Superior temporal gyrus (tissue), 1 donor: ENCODE results near the gene HEMK1.

ENCODE experiments used
- DNase-seq: peaks from one replicate; pipeline ENCODE4 v3.0.0-alpha.2; 2016; ENCODE audit errors: extremely low spot score

Gene HEMK1, protein sequence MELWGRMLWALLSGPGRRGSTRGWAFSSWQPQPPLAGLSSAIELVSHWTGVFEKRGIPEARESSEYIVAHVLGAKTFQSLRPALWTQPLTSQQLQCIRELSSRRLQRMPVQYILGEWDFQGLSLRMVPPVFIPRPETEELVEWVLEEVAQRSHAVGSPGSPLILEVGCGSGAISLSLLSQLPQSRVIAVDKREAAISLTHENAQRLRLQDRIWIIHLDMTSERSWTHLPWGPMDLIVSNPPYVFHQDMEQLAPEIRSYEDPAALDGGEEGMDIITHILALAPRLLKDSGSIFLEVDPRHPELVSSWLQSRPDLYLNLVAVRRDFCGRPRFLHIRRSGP

DNA sequence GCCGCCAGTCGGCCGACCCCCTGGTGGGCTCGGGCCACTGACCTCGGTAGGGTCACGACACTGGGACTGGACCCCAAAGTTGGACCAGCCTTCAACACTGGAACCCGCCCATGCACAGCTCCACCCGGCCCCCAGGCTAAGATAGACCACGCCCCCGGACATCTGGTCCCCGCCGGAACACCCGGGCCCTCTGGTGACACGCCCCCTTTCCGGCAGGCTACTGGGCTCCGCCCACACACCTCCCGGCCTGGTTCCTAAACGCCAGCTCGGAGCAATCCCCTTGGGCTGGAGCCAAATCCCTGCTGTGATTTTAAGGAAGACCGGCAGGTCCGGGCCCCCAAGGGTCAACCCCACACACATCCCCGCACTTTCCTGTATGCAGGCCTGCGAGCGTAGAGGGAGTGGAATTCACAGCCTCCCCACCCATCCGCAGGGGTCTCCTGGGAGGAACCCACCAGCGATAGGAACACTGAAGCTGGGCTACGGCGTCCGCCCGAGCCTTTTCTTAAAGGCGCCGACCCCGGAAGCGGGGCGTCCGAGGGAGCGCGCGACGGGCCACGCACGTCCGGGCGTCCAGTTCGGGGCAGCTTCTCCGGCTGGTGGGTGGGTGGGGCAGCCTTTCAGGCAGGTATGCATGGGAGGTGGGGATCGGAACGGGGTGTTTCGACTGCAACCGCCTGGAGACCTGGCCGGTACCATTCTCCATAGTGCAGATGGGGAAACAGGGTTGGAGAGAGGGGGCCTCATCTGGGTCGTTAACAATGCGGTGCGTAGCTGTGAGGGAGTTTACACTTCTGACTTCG, at the start of gene HEMK1:
TSS of gene HEMK1 (plus strand) at position 576 of the 803 bp plus-strand sequence. CDS start 1,583 bp downstream, outside the sequence.
- peak; percentile 94 for DNase-seq

DNA sequence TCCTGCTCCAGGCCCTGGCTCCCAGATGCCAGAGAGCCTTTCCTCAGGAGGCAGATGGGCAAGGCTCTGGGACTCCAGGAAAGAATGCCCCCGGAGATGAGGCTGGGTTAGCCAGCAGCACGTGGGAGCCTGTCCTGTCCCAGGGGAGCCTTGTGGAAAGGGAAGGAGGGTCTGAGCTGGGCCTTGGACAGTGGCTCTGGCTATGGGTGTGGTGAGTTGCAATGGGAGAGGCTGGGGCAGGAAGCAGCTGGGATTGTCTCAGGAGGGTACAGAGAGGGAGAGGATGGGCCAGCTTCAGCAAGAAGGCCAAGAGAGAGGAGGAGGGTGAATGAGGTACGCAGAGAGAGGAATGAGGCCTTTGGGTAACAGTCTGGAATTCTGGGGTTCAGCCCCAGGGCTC, 48.5 kb upstream of the HEMK1 start:
- no peak for DNase-seq

DNA sequence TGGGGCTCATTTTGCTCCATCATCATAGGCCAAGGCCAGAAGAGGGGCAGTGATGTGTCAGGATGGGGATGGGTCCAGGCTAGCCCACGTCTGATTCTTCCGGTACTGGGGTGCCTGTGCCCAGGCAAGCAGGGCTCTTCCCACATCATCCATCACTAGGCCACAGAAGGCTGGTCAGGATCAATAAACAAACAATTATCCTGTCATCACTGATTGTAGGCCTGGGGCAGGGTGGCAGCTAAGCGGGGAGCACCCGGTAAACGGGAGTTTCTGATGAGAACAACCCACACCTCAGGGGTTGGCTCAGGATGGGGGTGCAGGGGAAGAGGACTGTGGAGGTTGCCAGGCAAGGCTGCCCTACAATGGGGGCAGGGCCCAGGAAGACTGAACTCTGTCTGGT, 47.8 kb upstream of the HEMK1 start:
- no peak for DNase-seq

DNA sequence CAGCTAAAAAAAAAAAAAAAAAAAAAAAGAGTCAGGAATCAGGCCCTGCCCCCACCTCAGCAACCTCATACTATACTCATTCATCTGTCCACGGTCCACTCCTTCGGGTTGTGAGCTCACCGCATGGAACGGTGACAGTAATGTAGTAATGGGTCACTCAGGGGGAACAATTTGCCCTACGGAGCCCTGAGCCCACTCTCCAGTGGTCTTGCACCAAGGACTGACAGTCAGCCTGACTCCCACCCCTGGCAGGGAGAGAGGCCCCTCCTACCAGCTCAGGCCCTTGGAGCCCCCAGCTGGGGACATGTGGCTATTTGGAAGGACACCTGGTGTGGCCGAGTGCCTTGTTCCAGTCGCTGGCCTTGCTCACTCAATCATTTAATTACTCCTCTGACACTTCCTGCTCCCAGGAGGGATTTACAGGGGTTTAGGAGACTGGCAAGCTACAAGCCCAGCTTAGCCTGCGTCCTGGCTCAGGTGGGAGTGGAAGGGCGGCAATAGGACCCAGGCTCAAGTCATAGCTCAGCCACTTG, 46.0 kb upstream of the HEMK1 start:
- DNase-seq: no peak

DNA sequence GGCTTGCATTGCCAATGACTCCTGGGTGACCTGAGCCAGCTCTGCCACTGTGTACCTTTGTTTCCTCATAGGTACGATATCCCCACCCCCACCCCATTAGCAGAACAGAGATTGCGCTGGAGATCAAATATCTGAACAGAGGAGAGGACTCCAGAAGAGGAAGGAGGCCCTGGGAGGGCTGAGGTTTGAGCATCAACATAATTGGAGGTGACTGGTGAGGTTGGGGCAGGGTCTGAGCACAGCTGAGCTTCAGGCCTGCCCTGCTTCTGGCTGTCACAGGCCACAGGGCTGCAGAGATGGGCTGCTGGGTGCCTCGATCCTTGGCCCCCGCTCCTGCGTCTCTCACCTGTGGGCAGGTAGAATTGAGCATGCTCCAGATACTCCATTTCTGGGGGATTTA, 44.6 kb upstream of the HEMK1 start:
- no peak for DNase-seq

DNA sequence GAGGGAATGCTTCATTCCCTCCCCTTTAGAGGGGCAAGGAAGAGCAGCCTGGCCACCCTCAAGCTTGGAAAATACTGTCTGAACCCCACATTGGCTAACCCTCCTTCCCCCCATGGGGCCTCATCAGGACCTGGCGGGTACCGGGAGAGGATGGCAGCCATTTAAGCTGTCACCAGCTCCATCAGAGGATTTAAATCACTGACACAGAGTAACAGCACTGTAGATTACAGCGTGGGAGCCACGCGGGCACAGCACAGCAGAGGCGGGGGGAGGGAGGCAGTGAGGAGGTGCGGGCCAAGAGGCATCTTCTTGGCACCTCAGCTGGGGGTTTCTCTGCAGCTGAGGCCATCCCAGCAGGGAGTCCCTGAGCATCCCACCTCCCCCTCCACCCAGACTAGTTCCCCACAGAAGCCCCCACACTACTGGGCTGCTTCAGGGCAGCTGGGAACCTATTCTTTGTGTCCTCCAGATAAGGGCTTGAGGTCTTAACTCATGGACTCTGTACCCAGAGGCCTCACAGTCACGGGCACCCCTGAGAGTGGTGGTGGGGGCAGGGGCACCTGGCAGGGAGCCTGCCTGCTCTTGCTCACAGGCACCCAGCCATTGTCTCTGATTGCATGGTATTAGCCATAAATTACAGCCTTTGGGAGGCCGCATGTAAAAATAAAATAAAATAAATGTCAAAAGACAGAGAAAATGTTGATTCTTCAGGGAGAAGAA, 44.0 kb upstream of the HEMK1 start:
- no peak for DNase-seq

DNA sequence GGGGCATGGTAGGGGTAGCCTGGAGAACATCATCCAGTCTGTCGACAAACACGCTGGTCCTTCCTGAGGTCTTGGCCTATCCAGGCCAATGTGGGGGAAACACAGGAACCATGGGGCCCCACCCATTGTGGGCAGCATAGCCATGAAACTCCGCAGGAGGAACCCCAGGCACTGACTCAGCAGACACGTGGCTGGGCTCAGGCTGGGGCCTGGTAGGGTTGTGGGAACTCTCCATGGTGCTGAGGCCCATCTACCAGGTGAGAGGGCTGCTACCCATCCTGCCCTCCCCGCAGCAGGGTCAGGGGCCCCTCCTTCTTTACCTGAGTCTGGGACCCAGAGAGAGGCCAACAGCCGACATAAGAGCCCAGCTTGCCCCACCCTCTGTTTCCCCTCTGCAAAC, 43.3 kb upstream of the HEMK1 start:
- no peak for DNase-seq

DNA sequence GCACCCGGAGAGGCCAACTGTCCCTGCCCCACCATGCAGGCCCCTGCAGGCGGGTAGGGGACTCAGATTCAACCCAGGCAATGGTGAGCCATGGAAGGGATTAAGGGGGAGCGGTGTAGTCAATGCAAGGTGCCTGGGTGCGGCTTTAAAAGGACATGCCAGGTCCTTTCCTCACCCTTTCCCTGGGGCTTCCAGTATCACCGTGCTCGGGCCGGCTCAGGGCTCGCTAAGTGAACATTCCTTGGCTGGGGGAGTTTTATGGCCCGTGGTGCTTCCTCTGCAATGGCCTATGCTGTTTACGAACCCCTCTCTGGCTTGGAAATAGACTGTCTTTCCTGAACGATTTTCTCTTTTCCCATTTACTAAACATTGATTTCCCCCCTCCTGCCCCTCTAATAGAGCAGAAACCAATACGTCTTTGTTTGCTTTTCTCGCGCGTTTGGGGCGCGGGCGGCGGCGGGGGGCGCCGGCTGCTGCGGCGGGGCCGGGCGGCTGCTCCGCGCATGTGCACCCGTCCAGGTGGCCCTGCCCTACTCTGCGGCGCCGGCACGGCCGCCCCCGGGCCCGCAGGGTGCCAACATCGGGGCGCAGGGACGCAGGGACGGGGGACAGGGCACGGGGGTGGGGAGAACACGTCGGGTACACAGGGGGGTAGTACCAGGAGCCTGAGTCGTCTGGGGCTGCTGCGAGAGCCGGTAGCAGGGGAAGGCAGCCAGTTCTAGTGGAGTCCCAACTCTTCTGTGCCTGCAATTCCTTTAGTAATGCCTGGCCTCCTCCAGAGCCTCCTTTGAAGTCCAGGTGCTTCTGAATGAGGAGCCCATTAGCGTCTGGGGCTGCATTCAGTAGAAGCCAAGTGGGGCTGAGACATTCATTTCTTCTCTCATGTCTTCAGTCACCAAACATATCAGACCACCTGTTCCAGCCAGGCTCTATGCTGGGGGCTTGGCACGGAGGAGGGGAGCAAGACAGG, 39.0 kb upstream of the HEMK1 start:
- DNase-seq: no peak

DNA sequence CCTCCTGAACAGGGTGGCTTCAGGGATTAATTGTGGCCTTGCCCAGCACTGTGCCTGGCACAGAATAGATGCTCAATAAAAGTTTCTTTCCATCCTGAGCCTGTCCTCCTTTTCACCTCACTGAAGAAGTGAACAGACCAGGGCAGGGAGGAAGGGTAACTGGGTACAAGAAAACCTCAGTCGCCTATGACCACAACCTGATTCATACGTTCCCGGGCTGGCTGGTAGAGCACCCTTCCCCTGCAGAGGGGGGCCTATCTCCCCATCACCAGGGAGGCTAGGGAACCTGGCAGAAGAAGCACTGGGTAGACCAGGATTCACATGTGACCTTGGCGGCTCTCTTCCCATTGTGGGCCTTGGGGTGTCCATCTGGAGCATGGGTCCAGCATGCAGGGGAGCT, 38.1 kb upstream of the HEMK1 start:
- no peak for DNase-seq

DNA sequence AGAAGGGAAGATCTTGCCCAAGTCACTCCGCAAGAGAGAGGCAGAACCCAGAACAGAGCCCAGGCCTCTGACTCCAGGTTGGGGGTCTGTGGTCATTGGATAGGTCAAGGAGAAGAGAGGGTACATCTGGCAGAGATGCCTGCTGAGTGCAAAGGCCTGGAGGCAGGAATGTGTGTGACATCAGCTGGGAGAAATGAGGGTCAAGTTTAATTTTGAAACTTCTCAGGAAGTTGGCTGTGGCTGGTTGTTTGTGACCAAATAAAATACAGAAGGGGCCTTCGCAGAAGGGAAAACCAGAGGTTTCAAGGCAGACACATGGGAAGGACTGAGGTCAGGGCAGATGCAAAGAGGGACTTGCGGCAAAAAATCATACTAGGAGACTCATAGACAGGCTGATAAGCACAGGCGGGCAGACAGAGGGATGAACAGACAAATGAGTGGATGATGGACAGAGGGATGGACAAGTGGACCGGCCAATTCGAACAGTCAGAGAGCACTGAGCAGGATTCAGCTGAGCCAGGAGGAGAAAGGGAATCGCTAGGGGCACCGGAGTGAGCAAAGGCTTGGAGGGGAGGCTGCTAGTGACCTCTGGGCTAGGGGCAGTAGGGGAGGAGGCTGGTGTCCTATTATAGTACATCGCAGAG, 37.1 kb upstream of the HEMK1 start:
- no peak for DNase-seq

DNA sequence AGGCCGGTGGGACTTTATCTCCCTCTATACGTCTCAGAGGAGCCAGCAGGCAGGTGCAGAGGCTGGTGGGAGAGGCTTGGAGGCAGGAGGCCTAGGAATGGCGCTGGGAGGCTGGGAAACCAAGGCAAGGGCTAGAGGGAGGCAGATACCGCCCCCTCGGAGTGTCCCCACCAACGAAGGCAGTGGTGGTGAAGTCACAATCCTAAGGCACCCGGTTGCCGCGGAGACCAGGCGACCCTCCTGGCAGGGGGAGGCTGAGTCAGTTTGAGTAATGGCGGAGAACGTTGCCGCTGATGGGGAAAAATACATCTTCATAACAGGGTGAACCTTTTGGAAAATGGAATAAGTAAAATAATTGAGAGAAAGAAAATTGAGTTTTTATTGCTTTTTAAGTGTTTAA, 36.0 kb upstream of the HEMK1 start:
- DNase-seq: no peak

DNA sequence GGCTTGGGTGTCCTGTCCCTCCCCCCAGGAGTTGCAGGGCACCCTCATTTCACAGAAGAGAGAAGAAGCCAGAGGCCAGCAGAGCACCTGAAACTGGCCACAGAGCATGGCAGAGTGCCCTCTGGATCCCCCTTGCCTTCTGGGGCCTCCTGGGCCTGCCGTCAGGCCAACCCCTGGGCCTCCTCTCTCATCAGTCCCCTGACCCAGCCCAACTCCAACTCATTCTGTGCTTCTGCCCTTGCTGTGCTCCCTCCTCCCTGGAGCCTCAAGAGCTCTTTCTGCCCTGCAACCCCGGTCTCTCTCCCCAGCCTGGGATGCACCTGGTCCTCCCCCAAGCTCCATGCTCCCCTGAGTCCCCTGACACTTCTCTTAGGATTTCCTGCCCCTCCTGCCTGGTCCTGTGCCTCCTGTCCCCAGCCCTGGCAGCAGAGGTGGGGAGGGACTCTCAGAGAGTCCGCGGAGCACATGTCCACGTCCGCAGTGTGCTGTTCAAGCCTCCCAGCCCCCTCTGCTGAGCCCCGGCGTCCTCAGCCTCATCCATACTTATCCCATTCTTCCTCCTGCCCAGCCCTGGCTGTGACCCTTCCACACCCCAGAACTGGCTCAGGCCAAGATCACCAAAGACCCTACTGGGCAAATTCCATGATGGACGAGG, 35.4 kb upstream of the HEMK1 start:
- DNase-seq: no peak

DNA sequence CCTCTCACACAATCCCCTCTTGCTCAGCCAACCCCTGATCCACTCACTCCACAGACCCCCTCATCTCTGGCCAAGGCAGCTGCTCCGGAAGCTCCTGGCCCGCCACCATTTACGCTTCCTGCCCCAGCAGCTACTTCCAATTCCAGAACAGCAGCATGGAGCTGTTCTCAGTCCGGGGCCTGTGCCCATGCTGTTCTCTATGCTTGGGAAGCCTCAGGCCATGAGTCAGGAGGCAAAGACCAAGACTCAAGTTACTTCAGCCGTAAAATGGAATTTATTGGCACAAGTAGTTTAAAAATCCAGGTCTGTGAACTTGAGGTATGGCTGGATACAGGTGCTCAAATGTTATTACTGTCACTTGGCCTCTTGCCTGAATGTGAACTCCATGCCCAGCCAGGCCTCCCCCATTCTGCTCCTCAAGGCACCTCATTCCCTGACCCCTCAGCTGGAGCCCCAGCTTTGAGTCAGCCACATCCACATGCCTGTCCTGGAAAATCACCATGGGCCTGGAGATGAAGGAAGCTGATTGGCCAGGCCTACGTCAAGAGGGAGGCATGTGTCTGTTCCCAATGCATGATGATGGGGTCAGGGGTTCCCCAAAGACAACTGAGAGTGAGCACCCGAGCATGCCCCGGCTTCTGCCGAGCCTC, 34.5 kb upstream of the HEMK1 start:
- DNase-seq: no peak

DNA sequence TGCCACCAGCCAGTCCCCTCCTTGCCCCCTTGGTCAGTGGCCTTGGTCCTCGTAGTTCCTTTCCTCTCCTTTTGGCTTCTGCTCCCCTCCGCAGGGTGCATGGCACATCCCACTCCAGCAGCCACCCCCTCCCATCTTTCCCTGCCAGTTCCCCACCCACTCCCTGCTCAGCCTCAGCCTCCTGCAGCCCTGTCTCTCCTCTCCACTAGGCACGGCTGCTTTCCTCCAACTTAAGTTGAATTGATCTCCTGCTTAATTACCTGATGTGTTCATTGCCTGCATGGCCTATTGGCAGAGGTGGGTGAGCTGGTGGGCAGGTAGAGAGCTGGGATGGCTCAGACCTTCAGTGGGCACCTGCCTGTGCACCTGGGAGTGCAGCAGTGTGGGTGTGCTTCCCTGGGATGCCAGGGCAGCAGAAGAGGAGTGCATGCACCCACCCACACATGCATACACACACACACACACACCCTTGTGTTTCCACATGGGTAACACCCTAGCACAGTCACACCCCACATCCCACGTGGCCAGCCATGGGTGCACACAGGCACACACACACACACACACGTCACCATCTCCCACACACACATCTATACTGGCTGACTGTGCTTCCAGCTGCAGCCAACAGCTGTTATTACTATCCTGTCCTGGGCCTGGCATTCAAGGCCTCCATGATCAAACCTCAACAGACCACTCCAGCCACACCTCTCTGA, 32.7 kb upstream of the HEMK1 start:
- no peak for DNase-seq

DNA sequence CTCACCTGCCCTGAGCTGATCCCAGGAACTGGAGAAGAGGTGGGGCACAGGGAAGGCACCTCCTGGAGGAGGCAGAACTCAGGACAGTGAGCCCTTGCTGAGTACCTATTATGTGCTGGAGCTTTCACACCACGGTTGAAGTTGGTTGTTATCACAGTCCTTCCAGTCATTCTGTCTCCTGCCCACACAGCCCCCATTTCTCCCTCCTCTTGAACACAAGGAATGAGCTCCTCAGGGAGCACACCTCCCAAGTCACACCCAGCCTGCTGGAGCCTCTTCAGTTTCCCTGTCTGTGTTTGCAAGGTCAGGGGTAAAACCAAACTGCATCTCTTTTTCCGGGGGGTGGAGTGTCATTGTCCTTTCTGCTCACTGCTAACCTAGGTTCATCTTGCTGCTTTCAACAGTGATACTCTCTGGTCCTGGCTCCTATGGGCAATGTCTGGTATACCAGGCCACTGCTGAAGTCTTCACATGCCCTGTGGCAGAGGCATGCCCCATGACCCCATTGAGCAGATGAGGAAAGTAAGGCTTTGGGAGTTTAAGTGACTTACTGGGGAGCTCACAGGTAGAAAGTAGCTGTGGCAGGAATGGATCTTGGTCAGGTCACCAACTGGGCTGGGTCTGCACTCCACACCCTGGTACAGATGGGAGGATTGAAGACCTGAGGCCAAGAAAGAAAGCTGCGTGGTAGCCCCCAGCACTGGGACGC, 31.7 kb upstream of the HEMK1 start:
- no peak for DNase-seq

DNA sequence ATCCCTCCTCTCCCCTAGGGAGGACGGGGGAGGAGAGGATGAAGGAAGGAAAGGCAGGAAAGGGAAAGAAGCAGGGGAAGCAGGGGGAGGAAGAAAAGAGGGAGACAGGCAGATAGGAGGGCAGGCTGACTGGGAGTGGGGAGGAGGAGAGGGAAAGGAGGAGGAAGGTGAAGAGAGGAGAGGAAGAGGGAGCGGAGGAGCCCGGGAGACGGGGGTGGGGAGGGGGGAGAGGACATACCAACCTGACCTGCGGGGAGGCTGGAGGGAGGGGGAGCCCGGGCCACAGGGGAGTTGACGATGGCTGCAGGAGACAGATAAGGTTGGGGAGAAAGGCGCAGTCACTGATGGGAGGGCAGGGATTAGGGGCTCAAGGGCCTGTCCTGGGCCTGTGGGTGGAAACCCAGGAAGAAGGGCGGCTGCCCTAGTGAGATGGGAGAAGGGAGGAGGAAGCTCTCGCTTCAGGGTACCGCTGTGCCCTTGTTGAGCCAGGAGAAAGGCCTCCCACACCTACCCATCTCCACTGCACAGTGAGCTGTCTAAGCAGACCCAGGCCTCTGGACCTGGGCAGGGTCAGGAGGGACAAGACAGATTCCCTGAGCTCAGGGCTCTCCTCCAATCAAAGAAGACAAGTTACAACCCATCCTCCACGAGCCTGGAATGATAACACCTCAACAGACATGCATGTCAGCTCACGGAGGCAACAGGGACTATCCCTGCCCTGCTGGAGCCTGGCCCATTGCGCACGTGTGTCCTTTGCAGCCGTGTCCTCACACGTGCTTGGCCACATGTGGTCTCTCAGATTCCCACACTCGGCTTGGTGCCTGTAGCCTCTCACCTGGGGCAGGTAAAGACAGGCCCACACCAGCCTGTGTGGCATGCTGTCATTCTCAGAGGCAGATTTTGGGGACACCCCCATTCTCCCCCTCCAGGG, 29.7 kb upstream of the HEMK1 start:
- no peak for DNase-seq
